Nephron (organoid): ENCODE results near the gene CDHR1.

Experiments
- H3K27ac Mint-ChIP-seq, 3 experiments: 2 replicates each; pipeline ENCODE4 v1.8.0; 2020; ENCODE audit warnings: mixed read lengths in 3 of 3, mild to moderate bottlenecking in 2 of 3, moderate library complexity in 1 of 3
- H3K27me3 Mint-ChIP-seq: 2 replicates; pipeline ENCODE4 v1.8.0; 2021; ENCODE audit warnings: low read depth, mild to moderate bottlenecking, moderate library complexity, mixed read lengths
- H3K36me3 Mint-ChIP-seq: 2 replicates; pipeline ENCODE4 v1.8.0; 2020; ENCODE audit warnings: low read depth, mixed read lengths
- H3K4me1 Mint-ChIP-seq: 2 replicates; pipeline ENCODE4 v1.8.0; 2020; ENCODE audit warnings: mixed read lengths
- H3K4me3 Mint-ChIP-seq, 3 experiments: 2 replicates each; pipeline ENCODE4 v1.8.0; 2020; ENCODE audit warnings: mild to moderate bottlenecking in 3 of 3, mixed read lengths in 3 of 3, moderate library complexity in 2 of 3
- H3K9me3 Mint-ChIP-seq: 2 replicates; pipeline ENCODE4 v1.8.0; 2020; ENCODE audit warnings: mixed read lengths
- CTCF ChIP-seq, 3 experiments: fragments of 200-600 bp; sonication (generic); IDR thresholded peaks; one replicate each; pipeline ENCODE4 v1.5.0; 2021; ENCODE audit warnings: antibody characterized with exemption in 3 of 3; ENCODE audit not compliant: unreplicated experiment in 3 of 3

CDHR1 gene

GRCh38 chr10:84185526-84186175 lies 8.7 kb upstream of the CDHR1 start:
- Mint-ChIP-seq H3K36me3 (no peaks in the 10 kb centered on the region), H3K27ac (no peak overlapping the region), H3K27me3 (peaks cover 6% of the 10 kb centered on the region), H3K4me1 (no peaks in the 10 kb centered on the region), H3K4me3 (no peak overlapping the region), H3K9me3 (no peaks in the 10 kb centered on the region)
- no peak for TF ChIP-seq CTCF (IDR thresholded peaks at IDR 0.05; ENCODE audit: unreplicated experiment in 3 of 3)

- Mint-ChIP-seq H3K27me3 (peaks cover 37% of the 10 kb centered on the region), H3K36me3 (no peaks in the 10 kb centered on the region), H3K27ac (no peak overlapping the region), H3K9me3 (no peaks in the 10 kb centered on the region), H3K4me1 (no peaks in the 10 kb centered on the region), H3K4me3 (no peak overlapping the region)
- TF ChIP-seq CTCF (IDR thresholded peaks at IDR 0.05; ENCODE audit: unreplicated experiment in 3 of 3): no peak
These were observed 5.5 kb upstream of the CDHR1 start for GRCh38 chr10:84188815-84189214.

GRCh38 chr10:84190621-84191020 lies 3.7 kb upstream of the CDHR1 start:
- TF ChIP-seq CTCF (IDR thresholded peaks at IDR 0.05; ENCODE audit: unreplicated experiment in 3 of 3): no peak
- H3K27me3 Mint-ChIP-seq: peaks cover 55% of the 10 kb centered on the region
- H3K4me3 Mint-ChIP-seq: no peak overlapping the region
- H3K9me3 Mint-ChIP-seq: no peaks in the 10 kb centered on the region
- no peaks in the 10 kb centered on the region for H3K36me3 Mint-ChIP-seq
- no peaks in the 10 kb centered on the region for H3K4me1 Mint-ChIP-seq
- no peak overlapping the region for H3K27ac Mint-ChIP-seq

GRCh38 chr10:84191106-84191505 lies 3.2 kb upstream of the CDHR1 start:
- no peaks in the 10 kb centered on the region for H3K9me3 Mint-ChIP-seq
- no peak for TF ChIP-seq CTCF (IDR thresholded peaks at IDR 0.05; ENCODE audit: unreplicated experiment in 3 of 3)
- H3K36me3 Mint-ChIP-seq: no peaks in the 10 kb centered on the region

GRCh38 chr10:84193327-84193726 lies 1.0 kb upstream of the CDHR1 start:
- Mint-ChIP-seq H3K4me1 (no peaks in the 10 kb centered on the region), H3K4me3 (no peak overlapping the region), H3K36me3 (no peaks in the 10 kb centered on the region), H3K9me3 (no peaks in the 10 kb centered on the region), H3K27me3 (peaks cover 79% of the 10 kb centered on the region), H3K27ac (no peak overlapping the region)
- TF ChIP-seq CTCF (IDR thresholded peaks at IDR 0.05; ENCODE audit: unreplicated experiment in 3 of 3): no peak

More at GRCh38 chr10:84191106-84191505, 3.2 kb upstream of the CDHR1 start:
- Mint-ChIP-seq H3K27ac (no peak overlapping the region), H3K27me3 (peaks cover 60% of the 10 kb centered on the region), H3K4me3 (no peak overlapping the region), H3K4me1 (no peaks in the 10 kb centered on the region)

GRCh38 chr10:84193846-84194423 lies 402 bp upstream of the CDHR1 start:
- peak overlapping the region; percentile 53 to 68 (median 56) for H3K4me3 Mint-ChIP-seq
- H3K4me1 Mint-ChIP-seq: no peaks in the 10 kb centered on the region
- H3K27me3 Mint-ChIP-seq: peaks cover 85% of the 10 kb centered on the region
- no peaks in the 10 kb centered on the region for H3K9me3 Mint-ChIP-seq
- no peak overlapping the region for H3K27ac Mint-ChIP-seq
- H3K36me3 Mint-ChIP-seq: no peaks in the 10 kb centered on the region
- TF ChIP-seq CTCF (IDR thresholded peaks at IDR 0.05; ENCODE audit: unreplicated experiment in 3 of 3): no peak
